ENCODE measurements around the gene TUBA1A.
A peak's percentile ranks its signal among the peaks of the same experiment; 100 is the strongest.
"Not testable (repeated sequence)": the region's sequence is repeated elsewhere in the genome, so short reads cannot be mapped to it uniquely, and the experiment has no call there.

Gene TUBA1A

GRCh38 chr12:49200919-49201594, 12.2 kb upstream of the TUBA1A start:
- DNase-seq (ENCODE audit: low read depth, low spot score) = no peak

GRCh38 chr12:49198431-49199155, 9.7 kb upstream of the TUBA1A start:
- no peak for DNase-seq (ENCODE audit: low read depth, low spot score)

GRCh38 chr12:49197256-49197655, 8.4 kb upstream of the TUBA1A start:
- no peak for DNase-seq (ENCODE audit: low read depth, low spot score)

GRCh38 chr12:49195736-49196135, 6.9 kb upstream of the TUBA1A start:
- no peak for DNase-seq (ENCODE audit: low read depth, low spot score)

- not testable (repeated sequence) for DNase-seq (ENCODE audit: low read depth, low spot score)
Measured at GRCh38 chr12:49193746-49194145, 4.9 kb upstream of the TUBA1A start.

- not testable (repeated sequence) for DNase-seq (ENCODE audit: low read depth, low spot score)
Measured at GRCh38 chr12:49191498-49191897, 2.6 kb upstream of the TUBA1A start.

- no peak for DNase-seq (ENCODE audit: low read depth, low spot score)
Measured at GRCh38 chr12:49190974-49191373, 2.1 kb upstream of the TUBA1A start.

GRCh38 chr12:49189731-49190716, 1.1 kb upstream of the TUBA1A start:
- DNase-seq (ENCODE audit: low read depth, low spot score) = no peak

- peak; percentile 52 for DNase-seq (ENCODE audit: low read depth, low spot score)
Measured at GRCh38 chr12:49188201-49188915, 522 bp downstream of the TUBA1A start.

- DNase-seq (ENCODE audit: low read depth, low spot score) = no peak
Measured at GRCh38 chr12:49187184-49187583, 1.7 kb downstream of the TUBA1A start.

- not testable (repeated sequence) for DNase-seq (ENCODE audit: low read depth, low spot score)
Measured at GRCh38 chr12:49186307-49186706, 2.6 kb downstream of the TUBA1A start.

- not testable (repeated sequence) for DNase-seq (ENCODE audit: low read depth, low spot score)
Measured at GRCh38 chr12:49184697-49185096, 4.2 kb downstream of the TUBA1A start.

GRCh38 chr12:49183214-49183950, 5.5 kb downstream of the TUBA1A start:
- DNase-seq (ENCODE audit: low read depth, low spot score) = not testable (repeated sequence)

GRCh38 chr12:49174218-49174617, 14.7 kb downstream of the TUBA1A start:
- no peak for DNase-seq (ENCODE audit: low read depth, low spot score)

GRCh38 chr12:49170924-49171323, 18.0 kb downstream of the TUBA1A start:
- DNase-seq (ENCODE audit: low read depth, low spot score) = no peak

GRCh38 chr12:49165114-49165513, 23.8 kb downstream of the TUBA1A start:
- DNase-seq (ENCODE audit: low read depth, low spot score) = no peak

GRCh38 chr12:49161901-49162300, 27.0 kb downstream of the TUBA1A start:
- not testable (repeated sequence) for DNase-seq (ENCODE audit: low read depth, low spot score)

GRCh38 chr12:49161092-49161795, 27.6 kb downstream of the TUBA1A start:
- no peak for DNase-seq (ENCODE audit: low read depth, low spot score)

GRCh38 chr12:49160399-49160798, 28.5 kb downstream of the TUBA1A start:
- DNase-seq (ENCODE audit: low read depth, low spot score) = no peak

GRCh38 chr12:49154221-49154620, 34.7 kb downstream of the TUBA1A start:
- no peak for DNase-seq (ENCODE audit: low read depth, low spot score)

Measured in activated CD4-positive, CD25-positive, alpha-beta regulatory T cell treated with anti-CD3 and anti-CD28 coated beads, Interleukin-2, amount 50 U/mL, for 16 hours (primary cell).